Gastroesophageal sphincter (tissue), 4 donors: ENCODE data around the gene CACNA1A. TPM values are rescaled to one million over a fixed set of nuclear protein-coding genes. Genes with fewer than 3 reads are reported as not detected.
"Not testable (repeated sequence)": the region's sequence is repeated elsewhere in the genome, so short reads cannot be mapped to it uniquely, and the experiment has no call there.

Experiments used
- ATAC-seq: fragments of 150-250 bp; one replicate; pipeline ENCODE4 v1.9.1; 2016; ENCODE audit warnings: mild to moderate bottlenecking, moderate library complexity
- H3K27ac ChIP-seq, 4 donors: fragments of 200-600 bp; sonication (generic) in 3 of 4; 1 replicate in 3 of 4; 2 replicates in 1 of 4; pipeline ENCODE4 v1.5.1; 2016 to 2019
- H3K27me3 ChIP-seq: fragments of 200-600 bp; sonication (generic); one replicate; pipeline ENCODE4 v1.5.1; 2019
- H3K36me3 ChIP-seq, 2 donors: fragments of 200-600 bp; sonication (generic); one replicate each; pipeline ENCODE4 v1.5.1; 2019; ENCODE audit warnings: control low read depth in 1 of 2
- H3K4me1 ChIP-seq, 3 donors: fragments of 200-600 bp; sonication (generic); 1 replicate in 2 of 3; 2 replicates in 1 of 3; pipeline ENCODE4 v1.5.1; 2016 to 2019; ENCODE audit warnings: control low read depth in 2 of 3
- H3K4me3 ChIP-seq, 2 donors: fragments of 200-600 bp; sonication (generic); one replicate each; pipeline ENCODE4 v1.5.1; 2019; ENCODE audit warnings: mild to moderate bottlenecking in 1 of 2, moderate library complexity in 1 of 2
- H3K9me3 ChIP-seq, 3 donors: fragments of 200-600 bp; sonication (generic); one replicate each; pipeline ENCODE4 v1.5.1; 2017 to 2019; ENCODE audit warnings: control low read depth in 2 of 3
- CTCF ChIP-seq, 4 experiments: fragments of 200-600 bp in 2 of 4; fragments of 450-650 bp in 2 of 4; sonication (generic) in 1 of 4; IDR thresholded peaks; one replicate each; pipeline ENCODE4 v1.5.1; 2017 to 2019; ENCODE audit warnings: antibody characterized with exemption in 4 of 4, mild to moderate bottlenecking in 2 of 4, moderate library complexity in 2 of 4
- EP300 ChIP-seq: sonication (generic); formaldehyde crosslinking; IDR thresholded peaks from one replicate; pipeline ENCODE4 v1.6.1; 2017; ENCODE audit warnings: antibody characterized with exemption, mild to moderate bottlenecking
- POLR2A ChIP-seq, 2 donors: fragments of 450-650 bp; IDR thresholded peaks; one replicate each; pipeline ENCODE4 v1.6.1; 2017; ENCODE audit warnings: antibody characterized with exemption in 2 of 2, mild to moderate bottlenecking in 2 of 2, moderate library complexity in 1 of 2
- POLR2AphosphoS5 ChIP-seq: sonication (generic); formaldehyde crosslinking; IDR thresholded peaks from one replicate; pipeline ENCODE4 v1.6.1; 2017; ENCODE audit warnings: antibody characterized with exemption
- WGBS, 2 donors: methylation state at CpG; one replicate each; pipeline ENCODE4 v1.1.5; 2018; ENCODE audit warnings: low coverage in 1 of 2; 5-methylcytosine and 5-hydroxymethylcytosine counted together
- total RNA-seq, 4 donors: library from RNA; depleted of rRNA; stranded (reverse); fragments of >200 nt; gene quantifications; one replicate each; pipeline ENCODE4 v1.1.0, GENCODE V29; 2016

CACNA1A gene
- total RNA-seq, 4 donors from 2014 or later, result 0.54 to 1.3 (median 0.93) TPM; not detected in 1

GRCh38 chr19:13198634-13199033 lies 307.6 kb downstream of the CACNA1A start:
- Histone ChIP-seq H3K9me3 (no peaks in the 10 kb centered on the region), H3K4me3 (no peak overlapping the region), H3K36me3 (no peaks in the 10 kb centered on the region), H3K27me3 (no peaks in the 10 kb centered on the region), H3K4me1 (no peaks in the 10 kb centered on the region), H3K27ac (no peak overlapping the region)
- 87 to 95% methylated on average over 8 to 17 of the region's 18 CpGs for WGBS, 2 donors
- TF ChIP-seq POLR2AphosphoS5 (no peak), EP300 (no peak), CTCF (IDR thresholded peaks at IDR 0.05) (no peak), POLR2A (IDR thresholded peaks at IDR 0.05) (no peak)
- ATAC-seq, result no peak

GRCh38 chr19:13195678-13196077 lies 310.6 kb downstream of the CACNA1A start:
- no peak overlapping the region for H3K4me3 ChIP-seq
- no peaks in the 10 kb centered on the region for H3K9me3 ChIP-seq
- WGBS, 2 donors, result 66 to 87% methylated on average over 6 to 8 of the region's 11 CpGs
- no peaks in the 10 kb centered on the region for H3K4me1 ChIP-seq
- ATAC-seq, result no peak
- no peaks in the 10 kb centered on the region for H3K36me3 ChIP-seq
- no peak overlapping the region for H3K27ac ChIP-seq
- H3K27me3 ChIP-seq, result no peaks in the 10 kb centered on the region
- TF ChIP-seq CTCF (IDR thresholded peaks at IDR 0.05) (no peak), POLR2A (IDR thresholded peaks at IDR 0.05) (no peak)

- no peaks in the 10 kb centered on the region for H3K27me3 ChIP-seq
- no peak for ATAC-seq
- H3K36me3 ChIP-seq, result no peaks in the 10 kb centered on the region
- 60 to 76% methylated on average over 1 to 13 of the region's 19 CpGs for WGBS, 2 donors
- H3K27ac ChIP-seq, result no peak overlapping the region
- H3K4me3 ChIP-seq, result no peak overlapping the region
- TF ChIP-seq POLR2AphosphoS5 (no peak), EP300 (no peak), CTCF (IDR thresholded peaks at IDR 0.05) (no peak), POLR2A (IDR thresholded peaks at IDR 0.05) (no peak)
- H3K4me1 ChIP-seq, result no peaks in the 10 kb centered on the region
- H3K9me3 ChIP-seq, result no peaks in the 10 kb centered on the region
Observed at GRCh38 chr19:13190781-13191540, 315.3 kb downstream of the CACNA1A start.

GRCh38 chr19:13189600-13189999 lies 316.7 kb downstream of the CACNA1A start:
- TF ChIP-seq POLR2AphosphoS5 (no peak), POLR2A (IDR thresholded peaks at IDR 0.05) (no peak), EP300 (no peak), CTCF (IDR thresholded peaks at IDR 0.05) (no peak)
- H3K36me3 ChIP-seq, result no peaks in the 10 kb centered on the region
- no peak for ATAC-seq
- no peaks in the 10 kb centered on the region for H3K4me1 ChIP-seq
- no peak overlapping the region for H3K27ac ChIP-seq
- no peak overlapping the region for H3K4me3 ChIP-seq
- no peaks in the 10 kb centered on the region for H3K9me3 ChIP-seq
- no peaks in the 10 kb centered on the region for H3K27me3 ChIP-seq
- WGBS, 2 donors, result 44 to 65% methylated on average over 2 to 3 of the region's 4 CpGs

- Histone ChIP-seq H3K9me3 (no peaks in the 10 kb centered on the region), H3K36me3 (no peaks in the 10 kb centered on the region), H3K4me1 (peaks cover 0 to 3% (median 0%) of the 10 kb centered on the region in 3 donors), H3K27me3 (no peaks in the 10 kb centered on the region), H3K27ac (no peak overlapping the region), H3K4me3 (no peak overlapping the region)
- WGBS, 2 donors, result 94% methylated on average over 4 of the region's 4 CpGs; no CpG with 5 or more reads in 1 of the 2 donors
- ATAC-seq, result no peak
- no peak for TF ChIP-seq POLR2AphosphoS5
- no peak for TF ChIP-seq CTCF (IDR thresholded peaks at IDR 0.05)
- TF ChIP-seq POLR2A (IDR thresholded peaks at IDR 0.05), result no peak
- no peak for TF ChIP-seq EP300
Observed at GRCh38 chr19:13187419-13187818, 318.9 kb downstream of the CACNA1A start.

GRCh38 chr19:13186688-13187087 lies 319.6 kb downstream of the CACNA1A start:
- H3K4me1 ChIP-seq, H3K9me3 ChIP-seq, H3K36me3 ChIP-seq, H3K27me3 ChIP-seq, H3K27ac ChIP-seq, ATAC-seq, H3K4me3 ChIP-seq: not testable (repeated sequence)
- WGBS, 2 donors, result no CpG with 5 or more reads among the region's 38 CpGs

GRCh38 chr19:13185763-13186657 lies 320.3 kb downstream of the CACNA1A start:
- H3K4me3 ChIP-seq, H3K27ac ChIP-seq, H3K36me3 ChIP-seq, H3K27me3 ChIP-seq, H3K9me3 ChIP-seq, ATAC-seq: not testable (repeated sequence)
- WGBS, 2 donors, result 56 to 67% methylated on average over 3 to 11 of the region's 22 CpGs
- peaks cover 0 to 16% (median 7%) of the 10 kb centered on the region in 3 donors for H3K4me1 ChIP-seq
